GM18909 (cell line): ENCODE results near the gene CBLN4.

Experiments
- ATAC-seq: cut with Tn5 transposase; IDR thresholded peaks from one replicate; pipeline ENCODE4 v1.9.1; 2021; ENCODE audit warnings: mild to moderate bottlenecking; ENCODE audit not compliant: unreplicated experiment, poor library complexity

CBLN4 gene

DNA sequence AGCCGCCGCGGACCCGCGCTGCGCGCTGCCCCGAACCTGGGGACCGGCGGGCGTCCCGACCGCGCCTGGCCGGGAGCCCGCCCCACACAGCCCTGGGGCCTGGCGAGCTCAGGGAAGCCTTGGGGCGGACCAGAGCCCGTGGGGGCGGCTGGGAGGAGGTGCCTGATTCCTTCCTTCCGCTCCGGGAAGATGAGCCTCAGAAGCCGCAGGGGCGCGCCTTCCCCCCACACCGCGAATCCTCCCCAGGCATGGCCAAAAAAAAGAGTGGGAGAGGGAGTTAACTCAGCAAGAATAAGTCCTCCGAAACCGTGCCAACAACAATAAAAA is at the start of gene CBLN4:
Gene CBLN4, minus strand, starts transcription at position 131 of the 327 bp plus-strand sequence. CDS start 1,348 bp downstream, outside the sequence.
- no peak for ATAC-seq

DNA sequence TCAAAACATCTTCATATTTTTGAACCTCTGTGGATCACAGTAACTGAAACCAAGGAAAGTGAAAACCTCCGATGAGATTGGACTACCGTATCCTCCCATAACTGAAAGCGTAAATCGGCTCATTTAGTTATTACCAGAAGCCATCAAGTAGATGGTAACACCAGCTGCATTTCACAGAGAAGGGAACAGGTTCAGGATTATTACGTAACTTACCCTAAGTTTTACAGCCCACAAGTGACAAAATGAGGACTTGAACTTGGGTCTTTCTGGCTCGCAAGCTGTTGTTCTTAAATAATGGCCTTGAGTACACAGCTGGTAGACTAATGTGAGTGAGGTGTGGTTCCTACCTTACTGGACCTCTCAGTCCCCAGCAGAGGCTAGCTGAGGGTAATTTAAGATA is 37.9 kb upstream of the CBLN4 start:
- no peak for ATAC-seq

DNA sequence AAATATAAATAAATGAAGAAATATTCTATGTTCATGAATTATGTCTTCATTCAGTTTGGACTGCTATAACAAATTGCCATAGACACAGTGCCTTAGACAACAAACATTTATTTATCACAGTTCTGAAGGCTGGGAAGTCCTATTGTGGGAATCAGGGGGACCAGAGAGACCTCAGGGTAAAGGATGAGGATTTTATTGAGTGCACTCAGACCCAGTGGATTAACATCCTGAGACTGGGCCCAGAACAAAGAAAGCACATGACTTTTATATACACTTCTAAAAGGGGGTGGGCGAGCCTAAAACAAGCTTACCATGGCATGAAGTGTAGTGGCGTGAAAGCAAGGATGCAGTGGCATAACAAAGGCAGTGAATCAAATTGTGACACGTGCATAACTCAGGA is 26.9 kb upstream of the CBLN4 start:
- ATAC-seq: no peak

DNA sequence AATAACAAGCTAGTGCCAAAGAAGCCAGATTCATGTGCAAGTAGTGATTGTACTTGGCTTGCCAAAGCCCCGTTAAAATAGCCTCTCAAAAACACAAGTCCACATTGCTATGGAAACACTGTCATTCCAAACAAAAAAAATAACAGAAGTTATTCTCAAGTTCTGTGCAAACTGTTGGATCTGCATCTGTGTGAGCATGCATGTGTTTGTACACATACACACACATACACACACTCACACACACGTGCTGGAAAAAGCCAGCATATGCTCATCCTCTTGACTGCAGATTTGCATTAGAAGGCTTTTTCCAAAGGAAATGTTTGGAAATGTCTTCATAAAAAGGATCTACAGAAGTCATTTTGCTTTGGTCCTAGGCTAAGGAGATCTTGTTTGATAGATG is 13.4 kb upstream of the CBLN4 start:
- ATAC-seq: no peak

DNA sequence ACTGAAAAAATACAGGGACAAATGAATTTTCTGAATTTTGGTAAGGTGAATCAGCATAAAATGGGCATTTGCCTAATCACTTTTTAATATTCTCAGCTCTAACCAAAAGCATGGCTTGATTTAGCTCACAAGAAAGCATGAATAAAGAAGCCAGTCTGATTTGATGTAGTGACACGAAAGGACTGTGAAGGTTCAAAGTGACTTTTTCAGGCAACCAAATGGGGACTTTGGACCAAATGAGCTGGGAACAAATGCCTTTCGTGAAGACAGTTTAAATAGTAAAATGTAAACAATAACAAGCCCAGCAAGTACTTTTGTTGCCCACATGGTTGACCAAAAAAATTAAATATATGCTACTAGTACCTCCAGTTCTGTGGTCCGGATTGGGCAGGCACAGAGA is 12.9 kb upstream of the CBLN4 start:
- no peak for ATAC-seq

DNA sequence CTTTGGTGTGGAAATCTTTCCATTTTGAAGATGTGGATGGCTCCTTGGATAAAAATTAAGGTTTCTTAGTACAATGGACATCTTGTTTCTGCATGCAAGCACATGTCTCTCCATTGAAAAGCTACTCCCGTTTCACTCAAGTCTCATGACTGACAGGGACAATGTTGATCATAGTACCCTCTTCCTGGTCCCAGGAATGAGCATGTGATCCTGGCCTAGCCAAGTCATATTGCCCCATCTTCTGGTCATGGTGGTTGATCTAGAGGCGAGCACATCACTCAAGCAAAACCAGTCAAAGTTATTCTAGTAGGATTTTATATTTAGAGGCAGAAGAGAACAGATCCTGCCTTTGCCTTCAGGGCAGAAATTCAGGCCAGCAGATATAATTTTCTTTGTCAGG is 12.2 kb upstream of the CBLN4 start:
- no peak for ATAC-seq

- ATAC-seq: no peak
Measured at GRCh38 chr20:56014998-56015397, 9.7 kb upstream of the CBLN4 start.

DNA sequence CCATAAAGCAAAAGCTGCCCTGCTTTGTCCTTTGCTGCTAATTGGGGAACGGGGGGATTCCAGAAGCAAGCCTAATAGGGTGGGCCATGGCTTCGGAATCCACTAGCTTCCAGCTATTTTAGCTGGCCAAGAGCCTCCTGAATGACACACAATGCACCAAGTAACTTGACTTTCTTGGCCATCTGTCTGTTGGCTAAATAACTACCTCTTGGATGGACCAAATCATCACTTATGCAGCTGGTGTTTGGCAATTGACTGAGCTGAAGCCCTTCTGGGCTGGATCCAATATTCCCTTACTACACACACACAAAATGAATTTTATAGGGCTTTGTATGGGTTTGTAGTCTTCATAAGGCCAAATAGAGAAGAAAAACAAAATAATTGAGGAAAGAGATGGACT is 8.8 kb upstream of the CBLN4 start:
- no peak for ATAC-seq

DNA sequence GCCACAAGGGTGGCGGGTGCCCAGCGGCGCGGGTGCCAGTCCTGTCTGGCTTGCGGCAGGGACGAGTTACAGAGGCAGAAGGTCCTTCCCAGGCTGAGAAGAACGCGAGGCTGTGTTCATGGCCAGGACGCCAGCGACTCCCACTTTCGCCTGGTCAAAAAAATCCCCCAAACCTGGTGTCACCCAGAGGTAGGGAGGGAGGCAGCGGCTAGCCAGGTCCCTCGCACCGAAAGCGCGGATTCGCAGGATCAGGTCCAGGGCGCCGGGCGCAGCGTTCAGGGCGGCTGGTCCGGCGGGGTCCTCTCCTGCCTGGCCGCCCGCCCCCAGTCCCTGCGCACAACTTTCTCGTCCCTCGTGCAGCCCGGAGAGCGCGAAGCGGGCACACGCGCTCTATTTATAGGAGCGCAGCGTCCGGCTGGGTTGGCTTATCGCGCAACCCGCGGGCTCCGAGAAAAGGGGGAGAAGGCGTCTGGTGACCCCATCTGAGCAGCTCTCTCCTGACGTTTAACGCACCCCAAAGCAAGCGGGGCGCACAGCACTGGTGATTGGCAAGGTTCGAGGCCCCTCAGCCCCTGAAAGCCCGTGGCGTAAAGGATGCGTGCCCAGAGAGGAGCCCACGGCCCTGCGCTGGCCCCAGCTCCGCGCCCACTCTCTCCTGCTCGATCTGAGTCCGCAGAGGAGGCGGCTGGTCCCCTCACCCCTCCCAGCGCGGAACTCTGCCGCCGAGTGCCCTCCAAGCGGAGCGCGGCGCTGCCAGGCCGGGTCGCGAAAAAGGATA is 519 bp downstream of the CBLN4 start:
- ATAC-seq: no peak

DNA sequence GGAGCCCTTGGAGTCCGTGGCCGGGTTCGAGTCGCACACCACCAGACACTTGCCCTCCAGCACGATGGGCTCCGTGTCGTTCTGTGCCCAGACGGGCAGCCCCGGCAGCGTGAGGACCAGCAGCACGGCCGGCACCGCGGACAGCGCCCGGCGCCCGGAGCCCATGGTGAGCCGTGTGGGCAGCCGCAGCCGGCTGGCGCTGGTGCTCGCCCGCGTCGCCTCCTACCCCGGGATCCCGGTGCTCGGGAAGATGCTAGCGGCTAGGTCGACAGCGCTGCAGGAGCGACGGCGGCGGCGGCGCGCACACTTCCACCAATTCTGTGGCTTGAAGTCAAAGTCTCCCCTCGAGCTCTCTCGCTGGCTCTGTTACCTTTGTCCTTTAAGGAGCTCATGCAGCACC is 1.3 kb downstream of the CBLN4 start:
- ATAC-seq: no peak

DNA sequence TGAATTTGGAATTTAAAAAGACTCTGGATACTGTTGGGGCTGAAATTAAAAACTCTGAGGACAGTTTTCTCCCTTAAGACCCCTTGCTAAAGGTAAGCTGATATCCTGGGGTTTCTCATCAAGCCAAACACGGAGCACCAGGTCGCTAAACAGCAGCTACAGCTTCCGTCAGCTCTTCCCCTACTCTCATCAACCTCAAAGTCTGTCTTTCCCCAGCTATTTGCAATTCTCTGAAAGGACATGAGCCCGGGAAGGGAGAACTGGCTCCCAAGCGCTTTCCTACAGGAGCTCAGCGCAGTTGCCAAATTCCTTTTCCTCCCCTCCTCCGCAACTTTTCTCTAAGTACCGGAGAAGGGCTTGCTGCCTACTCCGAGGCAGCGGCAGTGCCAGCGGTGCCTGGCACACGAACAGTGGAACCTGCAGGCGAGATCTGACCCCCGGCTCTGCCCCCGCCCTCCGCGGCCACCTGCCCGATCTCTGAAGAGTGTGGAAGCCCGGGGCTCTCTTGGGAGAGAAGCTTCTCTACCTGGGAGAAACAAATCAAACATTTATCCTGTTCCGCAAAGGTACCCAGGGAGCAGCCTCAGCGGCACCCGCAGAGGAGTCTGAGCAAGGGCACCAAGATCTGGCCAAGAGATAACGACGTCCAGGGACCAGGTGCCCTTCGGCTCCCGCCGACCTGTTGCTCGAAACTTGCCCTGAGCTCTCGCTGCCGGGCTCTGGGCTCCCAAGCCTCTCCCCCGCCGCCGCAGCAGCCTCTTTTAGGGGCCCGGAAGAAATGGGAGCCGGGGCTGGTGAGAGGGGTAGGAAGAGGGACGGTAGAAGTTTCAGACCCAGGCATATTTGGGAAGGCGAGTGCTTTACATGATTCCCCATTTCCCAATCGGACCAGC is 2.2 kb downstream of the CBLN4 start:
- ATAC-seq: no peak

DNA sequence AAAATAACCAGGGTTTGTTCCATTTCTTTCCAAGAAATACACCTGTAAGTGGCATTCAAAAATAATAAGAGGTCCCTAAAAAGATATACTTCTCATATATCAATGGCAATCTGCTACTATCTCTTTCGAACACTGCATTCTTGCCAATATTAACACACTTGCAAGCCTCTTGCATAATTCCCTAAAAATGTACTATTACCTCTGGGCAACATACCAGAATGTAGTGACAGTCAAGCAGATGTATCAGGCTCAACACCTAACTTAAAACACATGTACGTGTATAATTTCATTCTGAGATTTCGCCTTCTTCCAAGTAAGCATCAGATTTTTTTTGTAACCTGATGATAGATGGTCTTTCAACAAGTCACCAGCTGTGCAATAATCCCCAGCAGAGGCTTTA is 3.4 kb downstream of the CBLN4 start:
- ATAC-seq: no peak

DNA sequence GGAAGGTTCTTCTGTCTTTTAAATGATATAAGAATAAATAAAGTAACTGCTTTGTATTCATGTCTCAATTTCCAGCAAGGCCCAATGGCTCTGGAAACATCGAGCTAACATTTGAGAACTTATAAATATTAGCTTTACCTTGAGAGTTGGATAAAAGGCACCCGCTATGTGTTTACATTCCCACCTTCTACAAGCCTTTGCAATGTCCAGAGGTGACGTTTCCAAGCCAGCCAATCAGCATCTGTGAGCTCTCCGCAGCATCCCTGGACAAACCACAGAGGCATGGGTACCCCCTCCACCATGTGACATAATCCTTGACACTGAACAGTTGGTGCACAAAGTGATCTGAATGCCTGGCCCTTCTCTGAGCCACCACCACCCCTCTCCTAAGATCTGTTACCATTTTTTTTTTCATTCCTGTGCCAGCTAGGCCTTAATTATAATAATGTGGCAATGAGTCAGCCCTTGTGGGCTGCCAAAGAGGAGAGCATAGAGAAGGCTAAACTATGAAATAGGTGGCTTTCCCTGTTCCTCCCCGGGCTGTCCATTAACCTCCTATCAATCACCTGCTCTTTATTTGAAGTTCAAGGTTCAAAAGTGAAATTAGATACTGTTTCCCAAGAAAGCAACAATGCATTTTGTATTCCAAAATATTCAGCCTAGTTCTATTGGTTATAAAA is 4.1 kb downstream of the CBLN4 start:
- no peak for ATAC-seq

DNA sequence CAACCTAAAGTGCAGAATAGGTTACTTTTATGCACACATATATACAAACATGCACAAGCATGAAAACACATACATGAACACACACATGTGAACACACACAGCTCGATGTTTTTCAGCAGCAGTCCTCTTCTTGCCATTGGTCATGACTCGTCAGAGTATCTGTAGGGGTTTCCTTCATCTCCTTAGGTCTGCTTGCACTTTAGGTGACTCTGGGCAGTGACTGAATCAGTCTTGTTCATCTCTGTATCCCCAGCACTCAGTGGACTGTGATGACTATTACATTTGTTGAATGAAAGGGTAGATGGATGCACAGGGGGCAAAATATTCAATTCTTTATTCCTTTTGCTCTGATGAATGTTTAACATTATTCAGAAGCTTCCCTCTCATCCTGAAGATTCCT is 26.8 kb downstream of the CBLN4 start:
- ATAC-seq: no peak

- ATAC-seq: no peak
Measured at GRCh38 chr20:55977690-55978459, 27.4 kb downstream of the CBLN4 start.

- ATAC-seq: no peak
Measured at GRCh38 chr20:55974491-55975202, 30.7 kb downstream of the CBLN4 start.

DNA sequence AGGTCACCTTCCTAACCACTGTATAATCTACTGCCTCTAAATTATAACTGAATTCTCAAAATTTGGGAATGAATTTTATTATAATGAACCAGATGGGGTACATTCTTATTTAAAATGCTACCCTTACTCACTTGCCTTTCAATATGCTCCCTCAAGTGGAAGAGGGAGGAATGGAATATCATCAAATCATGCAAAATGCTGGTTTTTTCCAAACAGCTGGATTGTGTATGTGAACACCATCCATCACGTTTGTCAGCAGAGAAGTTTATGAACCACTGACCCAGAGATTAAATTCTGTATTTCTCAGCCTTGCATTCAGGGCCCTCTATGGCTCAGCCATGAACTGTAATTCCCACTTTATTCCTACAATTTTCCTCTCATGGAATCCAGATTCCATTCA is 40.5 kb downstream of the CBLN4 start:
- no peak for ATAC-seq

DNA sequence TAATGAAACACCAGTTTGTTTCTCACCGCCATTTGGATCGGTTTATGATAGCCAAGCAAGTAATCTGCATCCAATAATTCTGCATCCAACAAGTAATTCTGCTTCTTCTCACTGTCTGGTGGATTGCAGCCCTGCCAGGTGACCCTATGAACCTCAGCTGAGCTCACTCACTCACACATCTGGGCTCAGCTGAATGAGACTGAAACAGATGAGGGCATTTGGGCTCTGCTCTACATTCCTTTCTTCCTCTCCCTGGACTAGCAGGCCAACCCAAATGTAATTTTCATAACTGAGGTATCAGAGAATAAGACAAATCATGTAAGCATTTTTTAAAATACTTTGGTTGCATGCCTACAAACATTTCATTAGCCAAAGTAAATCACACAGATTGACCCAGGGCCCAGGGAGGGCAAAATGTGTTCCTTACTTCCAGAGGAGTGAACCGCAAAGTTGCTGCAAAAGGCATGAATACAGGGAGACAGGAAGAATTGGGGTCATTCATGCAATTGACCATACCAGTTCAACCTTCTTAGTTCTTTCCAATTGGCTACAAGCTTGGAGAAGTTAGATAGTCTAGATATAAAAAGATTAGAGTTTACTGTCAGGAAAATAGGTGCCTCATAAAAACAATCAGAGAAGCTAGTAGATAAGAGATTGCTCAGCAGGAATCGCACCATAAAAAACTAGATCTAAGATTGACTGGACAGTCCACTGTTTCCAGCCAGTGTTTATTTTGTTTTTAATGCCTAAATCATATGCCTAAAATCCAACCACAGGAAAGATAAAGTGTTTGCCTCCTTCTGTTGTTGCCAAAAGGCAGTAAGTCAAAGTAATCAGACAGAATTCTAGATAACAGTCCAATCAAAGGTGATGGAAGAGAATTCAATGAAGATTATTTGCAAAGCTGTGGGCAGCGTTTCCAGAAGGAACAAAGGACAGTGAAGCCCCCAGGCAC is 43.7 kb downstream of the CBLN4 start:
- ATAC-seq: no peak

DNA sequence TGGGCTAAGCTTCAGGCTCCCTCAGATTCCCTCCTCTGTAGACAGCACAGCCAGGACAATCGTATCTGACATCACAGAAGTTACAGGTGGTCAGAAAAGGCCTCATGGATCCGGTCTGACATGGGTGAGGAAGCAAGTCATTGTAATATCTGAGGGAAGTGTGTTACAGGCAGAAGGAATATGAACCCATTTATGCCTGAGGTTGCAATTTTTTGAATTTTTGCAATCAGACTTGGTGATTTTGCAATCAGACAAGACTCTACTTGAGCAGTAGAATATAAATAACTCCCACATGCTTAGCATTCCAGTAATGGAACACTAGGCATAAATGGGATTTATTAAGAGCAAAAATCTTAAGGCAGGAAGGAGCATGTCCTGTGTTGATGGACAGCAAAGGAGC is 52.1 kb downstream of the CBLN4 start:
- ATAC-seq: no peak
